Esophagus mucosa (tissue), 1 donor: Measurements from ENCODE around the gene PEX3. TPM values are rescaled to one million over a fixed set of nuclear protein-coding genes. Genes with fewer than 3 reads are reported as not detected.

Experiments
- ATAC-seq: fragments of 200-7000 bp; cut with Tn5 transposase; one replicate; pipeline ENCODE4 v1.9.1; 2020
- total RNA-seq: library from RNA; stranded (reverse); gene quantifications from one replicate; pipeline ENCODE4 v1.2.4, GENCODE V29; 2023
- donor health status: DM: yes; HTN: yes; CAD: no.

Gene PEX3
- total RNA-seq, 1 donor from 2014 or later: 23.9 TPM

DNA sequence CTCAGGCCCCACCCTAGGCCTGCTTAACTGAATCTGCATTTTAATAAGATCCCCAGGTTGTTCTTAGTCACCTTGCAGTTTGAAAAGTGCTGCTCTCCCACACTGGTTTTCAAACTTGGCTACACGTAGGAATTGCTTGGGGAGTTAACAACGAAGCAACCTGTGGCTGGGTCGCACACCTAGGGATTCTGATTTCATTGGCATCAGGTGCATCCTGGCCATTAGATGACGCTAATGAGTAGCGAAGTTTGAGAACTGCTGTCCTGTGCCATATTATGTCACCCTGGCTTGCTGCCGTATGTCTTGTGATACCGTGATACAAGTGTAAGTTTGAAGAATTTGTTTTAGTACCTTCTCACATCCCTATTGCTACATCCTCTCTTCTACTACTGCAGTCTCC is 89.1 kb downstream of the PEX3 start:
- no peak for ATAC-seq

DNA sequence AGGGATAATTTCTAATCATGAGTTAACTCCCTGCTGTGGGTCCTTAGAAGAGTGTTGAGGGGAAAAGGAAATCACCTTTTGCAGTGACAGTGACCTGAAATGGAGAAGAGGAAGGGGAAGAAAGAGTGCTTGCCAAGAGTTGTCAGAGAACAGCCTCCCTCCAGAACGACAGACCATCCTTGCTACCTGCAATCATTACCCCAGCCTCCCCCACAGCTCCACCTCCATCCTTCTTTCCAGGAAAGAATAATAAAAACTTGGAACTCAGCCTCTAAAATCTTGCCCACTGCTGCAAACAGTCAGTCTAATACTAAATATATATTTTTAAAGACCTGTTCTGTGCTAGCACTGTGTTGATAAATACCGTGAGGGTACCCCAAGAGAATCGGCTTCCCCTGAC is 89.6 kb downstream of the PEX3 start:
- no peak for ATAC-seq

Other genes with a start within 250 kb of the PEX3 start
- gene ADAT2, start 110 bp upstream of the PEX3 start, total RNA-seq: 4.9 TPM
- 20.1 TPM for gene FUCA2, start 60.9 kb downstream of the PEX3 start, total RNA-seq
- gene PHACTR2, start 227.2 kb downstream of the PEX3 start, total RNA-seq: 34.8 TPM